Muscle layer of duodenum (tissue), 2 donors: Measurements from ENCODE around the gene RABEP1.

Source experiments
- H3K27ac ChIP-seq: one replicate; pipeline ENCODE4 v1.7.0; 2013; ENCODE audit warnings: mild to moderate bottlenecking, low read length
- H3K27me3 ChIP-seq: one replicate; pipeline ENCODE4 v1.7.0; 2013; ENCODE audit warnings: low read depth, mild to moderate bottlenecking, control low read depth, low read length
- H3K36me3 ChIP-seq, 2 donors: one replicate each; pipeline ENCODE4 v1.7.0; 2013; ENCODE audit warnings: low read length in 2 of 2, control low read depth in 1 of 2, mild to moderate bottlenecking in 1 of 2; ENCODE audit not compliant: insufficient read depth in 2 of 2, control insufficient read depth in 1 of 2
- H3K4me1 ChIP-seq, 2 donors: one replicate each; pipeline ENCODE4 v1.7.0; 2013; ENCODE audit warnings: low read length in 2 of 2, mild to moderate bottlenecking in 2 of 2, control low read depth in 1 of 2, moderate library complexity in 1 of 2; ENCODE audit not compliant: insufficient read depth in 2 of 2, control insufficient read depth in 1 of 2
- H3K4me3 ChIP-seq, 2 donors: one replicate each; pipeline ENCODE4 v1.7.0; 2013; ENCODE audit warnings: low read length in 2 of 2, low read depth in 1 of 2, mild to moderate bottlenecking in 1 of 2
- H3K9me3 ChIP-seq, 2 donors: one replicate each; pipeline ENCODE4 v1.7.0; 2013; ENCODE audit warnings: low read length in 2 of 2, control low read depth in 1 of 2, mild to moderate bottlenecking in 1 of 2; ENCODE audit not compliant: control insufficient read depth in 1 of 2
- donor health status: healthy.

The RABEP1 gene

DNA sequence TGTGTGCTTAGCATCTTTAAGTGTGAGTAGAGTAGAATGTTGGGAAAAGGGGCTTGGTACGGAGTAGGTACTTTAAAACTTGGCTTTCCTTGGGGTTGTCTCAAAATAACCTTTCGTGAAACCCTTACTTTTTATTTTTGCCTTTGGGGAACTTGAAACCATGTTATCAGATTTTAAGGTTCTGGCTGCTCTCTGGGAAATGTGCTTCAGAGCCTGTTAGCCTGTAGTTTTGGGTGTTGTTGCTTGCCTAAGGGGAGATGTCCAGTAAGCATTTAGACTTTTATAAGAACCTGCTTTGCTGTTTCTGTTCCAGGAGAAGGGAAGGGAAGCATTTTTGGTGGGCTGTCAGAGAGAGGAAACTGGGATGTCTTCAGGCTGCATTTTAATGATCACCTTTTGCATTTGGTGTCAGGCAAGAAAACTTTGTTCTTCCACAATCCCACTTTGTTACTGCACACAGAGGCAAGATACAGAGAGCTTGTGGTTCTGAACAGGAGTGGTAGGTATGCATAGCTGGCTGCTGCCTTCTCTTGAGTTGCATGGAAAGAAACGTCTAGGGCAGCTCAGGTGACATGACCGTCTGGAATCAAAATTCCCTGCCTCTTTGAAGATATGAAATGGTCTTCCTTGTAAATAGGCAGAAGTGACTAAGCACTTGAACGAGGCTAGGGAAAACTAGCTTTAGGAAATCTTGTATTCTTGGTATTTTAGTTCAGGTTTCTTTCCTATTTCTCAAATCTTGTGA lies 1.7 kb downstream of the RABEP1 start:
- Histone ChIP-seq H3K27me3 (no peaks in the 10 kb centered on the region), H3K36me3 (no peaks in the 10 kb centered on the region), H3K27ac (peak overlapping the region; percentile 67), H3K4me3 (peak overlapping the region; percentile 71 to 73), H3K4me1 (peaks cover 13 to 21% of the 10 kb centered on the region in 2 donors), H3K9me3 (no peaks in the 10 kb centered on the region)

DNA sequence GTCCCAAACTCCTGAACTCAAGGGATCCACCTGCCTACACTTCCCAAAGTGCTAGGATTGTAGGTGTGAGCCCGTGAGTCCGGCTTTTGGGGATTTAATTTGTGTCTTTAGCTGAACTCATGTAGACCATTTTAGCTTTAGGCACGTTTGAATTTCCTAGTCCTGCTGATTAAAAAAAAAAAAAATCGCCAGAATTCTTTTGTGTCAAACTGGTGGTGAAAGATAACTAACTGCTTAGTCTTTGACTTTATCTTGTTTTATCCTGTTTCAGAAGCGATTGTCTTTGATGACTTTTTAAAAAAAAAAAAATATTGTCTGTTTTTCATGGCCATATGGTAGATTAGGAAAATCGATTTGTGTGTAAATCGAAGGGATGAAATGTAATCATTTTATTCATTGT lies 2.6 kb downstream of the RABEP1 start:
- H3K4me1 ChIP-seq: peaks cover 13 to 23% of the 10 kb centered on the region in 2 donors
- H3K9me3 ChIP-seq: no peaks in the 10 kb centered on the region
- H3K27ac ChIP-seq: no peak overlapping the region
- no peaks in the 10 kb centered on the region for H3K36me3 ChIP-seq
- no peak overlapping the region for H3K4me3 ChIP-seq
- H3K27me3 ChIP-seq: no peaks in the 10 kb centered on the region

DNA sequence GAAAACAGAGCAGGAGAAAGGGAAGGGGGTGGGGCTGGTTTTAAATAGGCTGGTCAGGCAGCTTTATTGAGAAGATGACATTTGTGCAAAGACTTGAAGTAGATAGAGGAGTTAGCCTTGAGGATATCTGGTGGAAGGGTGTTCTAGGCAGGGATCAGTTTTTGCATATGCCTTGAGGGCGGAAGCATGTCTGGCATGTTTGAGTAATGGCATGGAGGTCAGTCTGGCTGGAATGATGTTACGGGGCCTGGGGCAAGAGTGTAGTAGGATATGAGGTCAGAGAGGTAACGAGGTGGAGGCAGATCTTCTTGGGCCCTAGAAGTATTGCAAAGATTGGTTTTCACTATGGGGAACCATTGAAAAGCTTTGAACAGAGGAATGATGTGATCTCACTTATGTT lies 4.8 kb downstream of the RABEP1 start:
- H3K27ac ChIP-seq: no peak overlapping the region
- no peaks in the 10 kb centered on the region for H3K36me3 ChIP-seq

DNA sequence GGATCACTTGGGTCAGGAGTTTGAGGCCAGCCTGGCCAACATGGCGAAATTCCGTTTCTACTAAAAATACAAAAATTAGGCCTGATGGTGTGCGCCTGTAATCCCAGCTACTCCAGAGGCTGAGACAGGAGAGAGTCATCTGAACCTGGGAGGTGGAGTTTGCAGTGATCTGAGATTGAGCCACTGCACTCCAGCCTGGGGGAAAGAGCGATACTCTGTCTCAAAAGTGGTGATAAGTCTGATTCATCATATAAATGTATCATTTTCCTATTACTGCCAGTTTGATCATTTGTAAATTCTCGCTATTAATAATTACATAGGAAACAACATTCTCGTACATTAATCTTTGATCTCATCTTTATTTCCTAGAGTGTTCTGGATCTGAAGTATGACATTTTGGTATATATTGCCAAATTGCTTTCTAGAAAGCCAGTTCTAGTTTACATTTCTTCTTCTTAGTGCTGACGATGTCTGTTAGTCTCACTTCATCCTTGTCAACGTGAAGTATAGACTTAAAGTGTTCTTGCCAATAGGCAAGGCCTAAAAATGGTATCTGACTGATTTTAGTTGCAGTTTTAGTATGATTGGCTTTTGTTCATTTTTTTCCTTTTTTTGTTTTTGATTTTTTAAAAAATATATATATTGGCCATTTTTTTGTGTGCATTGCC lies 9.7 kb downstream of the RABEP1 start:
- Histone ChIP-seq H3K27ac (no peak overlapping the region), H3K4me3 (no peak overlapping the region), H3K4me1 (peaks cover 0 to 3% of the 10 kb centered on the region in 2 donors), H3K36me3 (no peaks in the 10 kb centered on the region), H3K27me3 (no peaks in the 10 kb centered on the region), H3K9me3 (no peaks in the 10 kb centered on the region)

More for the DNA sequence above, 4.8 kb downstream of the RABEP1 start:
- peaks cover 10 to 23% of the 10 kb centered on the region in 2 donors for H3K4me1 ChIP-seq
- H3K9me3 ChIP-seq: no peaks in the 10 kb centered on the region
- H3K4me3 ChIP-seq: no peak overlapping the region
- H3K27me3 ChIP-seq: no peaks in the 10 kb centered on the region

DNA sequence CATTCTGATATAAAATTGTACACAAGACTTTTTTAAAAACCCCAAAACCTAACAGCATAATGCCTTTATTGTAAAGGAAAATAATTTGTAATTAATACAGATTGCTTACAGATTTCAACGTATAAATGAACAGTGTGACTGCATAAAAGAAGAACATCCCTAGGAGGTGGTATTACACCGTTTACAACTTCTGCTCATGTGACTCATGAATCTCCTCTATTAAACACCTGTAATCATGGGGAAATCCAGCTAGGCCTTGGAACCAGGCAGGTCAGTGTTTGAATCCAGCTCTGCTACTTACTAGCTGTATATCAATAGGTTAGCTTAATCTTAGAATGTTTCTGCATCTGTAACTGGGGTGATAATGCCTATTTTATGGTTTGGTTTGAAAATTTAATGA lies 15.2 kb downstream of the RABEP1 start:
- no peak overlapping the region for H3K27ac ChIP-seq
- no peaks in the 10 kb centered on the region for H3K9me3 ChIP-seq
- H3K4me3 ChIP-seq: no peak overlapping the region
- no peaks in the 10 kb centered on the region for H3K27me3 ChIP-seq
- H3K36me3 ChIP-seq: no peaks in the 10 kb centered on the region
- H3K4me1 ChIP-seq: no peaks in the 10 kb centered on the region

DNA sequence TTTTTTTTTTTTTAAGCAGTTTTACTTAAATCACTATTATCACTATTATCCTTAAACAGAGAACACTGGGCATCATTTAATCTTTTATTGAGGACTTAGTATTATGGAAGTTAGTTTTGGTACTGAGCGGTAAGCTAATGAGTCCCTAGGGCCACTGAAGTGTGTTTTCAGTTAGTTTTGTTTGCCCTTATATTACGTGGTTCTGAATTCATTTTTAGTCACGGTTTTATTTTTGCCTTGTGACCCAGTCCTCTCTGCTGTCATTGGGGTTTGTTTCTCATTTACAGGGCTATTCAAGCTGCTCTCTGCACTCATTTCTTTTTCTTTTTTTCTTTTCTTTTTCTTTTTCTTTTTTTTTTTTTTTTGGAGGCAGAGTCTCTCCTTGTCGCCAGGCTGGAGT lies 17.3 kb downstream of the RABEP1 start:
- H3K4me3 ChIP-seq: no peak overlapping the region
- H3K27me3 ChIP-seq: no peaks in the 10 kb centered on the region
- no peaks in the 10 kb centered on the region for H3K36me3 ChIP-seq
- no peaks in the 10 kb centered on the region for H3K9me3 ChIP-seq
- no peak overlapping the region for H3K27ac ChIP-seq
- H3K4me1 ChIP-seq: no peaks in the 10 kb centered on the region

DNA sequence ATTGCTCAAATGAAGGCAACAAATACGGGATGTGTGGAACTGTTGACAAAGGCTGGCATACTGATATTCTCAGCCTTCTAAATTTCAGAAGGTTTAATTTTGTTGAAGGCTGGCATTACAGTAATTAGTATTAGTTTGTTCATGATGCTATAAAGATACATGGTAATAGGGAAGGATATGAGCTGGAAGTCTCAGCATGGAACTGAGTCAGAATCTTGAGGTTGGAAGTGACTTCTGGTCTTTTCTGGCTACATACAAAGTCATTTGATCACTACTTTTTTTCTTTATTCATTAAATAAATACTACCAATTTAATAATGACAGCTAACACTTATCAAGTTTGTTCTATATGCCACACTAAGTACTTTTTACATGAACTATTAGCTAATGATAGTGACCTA lies 22.6 kb downstream of the RABEP1 start:
- Histone ChIP-seq H3K27ac (no peak overlapping the region), H3K4me1 (peaks cover 0 to 7% of the 10 kb centered on the region in 2 donors), H3K27me3 (no peaks in the 10 kb centered on the region), H3K36me3 (no peaks in the 10 kb centered on the region), H3K9me3 (no peaks in the 10 kb centered on the region), H3K4me3 (no peak overlapping the region)

DNA sequence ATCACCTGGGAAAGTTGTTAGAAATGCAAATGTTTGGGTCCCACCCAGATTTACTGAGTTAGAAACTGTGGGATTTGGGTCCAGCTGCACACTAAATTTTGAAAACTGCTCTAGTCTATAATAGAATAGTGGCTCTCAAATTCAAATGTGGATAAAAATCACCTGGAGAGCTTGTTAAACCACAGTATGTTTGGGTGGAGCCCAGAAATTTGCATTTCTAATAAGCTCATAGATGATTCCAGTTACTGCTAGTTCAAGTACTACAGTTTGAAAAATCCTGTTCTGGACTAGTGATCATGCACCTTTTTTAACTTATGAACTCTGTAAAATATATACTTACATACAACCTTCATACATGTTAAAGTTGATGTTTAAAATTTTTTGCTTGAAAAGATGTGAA lies 27.8 kb downstream of the RABEP1 start:
- no peak overlapping the region for H3K27ac ChIP-seq
- peaks cover 0 to 7% of the 10 kb centered on the region in 2 donors for H3K4me1 ChIP-seq

DNA sequence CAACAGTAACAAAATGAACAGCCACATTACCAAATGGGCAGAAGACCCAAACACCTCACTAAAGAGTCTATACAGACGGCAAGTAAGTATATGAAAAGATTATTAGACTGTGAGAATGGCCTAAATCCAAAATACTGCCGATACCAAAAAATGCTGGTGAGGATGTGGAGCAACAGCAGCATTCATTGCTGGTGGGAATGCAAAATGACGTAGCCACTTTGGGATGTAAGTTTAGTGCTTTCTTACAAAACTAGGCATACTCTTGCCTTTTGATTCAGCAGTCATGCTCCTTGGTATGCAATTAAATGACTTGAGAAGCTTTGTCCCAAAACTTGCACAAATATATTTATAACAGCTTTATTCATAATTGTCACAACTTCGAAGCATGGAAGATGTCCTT lies 43.8 kb downstream of the RABEP1 start:
- no peaks in the 10 kb centered on the region for H3K27me3 ChIP-seq
- H3K36me3 ChIP-seq: no peaks in the 10 kb centered on the region
- no peaks in the 10 kb centered on the region for H3K9me3 ChIP-seq
- H3K4me1 ChIP-seq: no peaks in the 10 kb centered on the region
- no peak overlapping the region for H3K4me3 ChIP-seq
- no peak overlapping the region for H3K27ac ChIP-seq

More for the DNA sequence above, 27.8 kb downstream of the RABEP1 start:
- Histone ChIP-seq H3K36me3 (peaks cover 0 to 15% of the 10 kb centered on the region in 2 donors), H3K27me3 (no peaks in the 10 kb centered on the region), H3K4me3 (no peak overlapping the region), H3K9me3 (no peaks in the 10 kb centered on the region)

DNA sequence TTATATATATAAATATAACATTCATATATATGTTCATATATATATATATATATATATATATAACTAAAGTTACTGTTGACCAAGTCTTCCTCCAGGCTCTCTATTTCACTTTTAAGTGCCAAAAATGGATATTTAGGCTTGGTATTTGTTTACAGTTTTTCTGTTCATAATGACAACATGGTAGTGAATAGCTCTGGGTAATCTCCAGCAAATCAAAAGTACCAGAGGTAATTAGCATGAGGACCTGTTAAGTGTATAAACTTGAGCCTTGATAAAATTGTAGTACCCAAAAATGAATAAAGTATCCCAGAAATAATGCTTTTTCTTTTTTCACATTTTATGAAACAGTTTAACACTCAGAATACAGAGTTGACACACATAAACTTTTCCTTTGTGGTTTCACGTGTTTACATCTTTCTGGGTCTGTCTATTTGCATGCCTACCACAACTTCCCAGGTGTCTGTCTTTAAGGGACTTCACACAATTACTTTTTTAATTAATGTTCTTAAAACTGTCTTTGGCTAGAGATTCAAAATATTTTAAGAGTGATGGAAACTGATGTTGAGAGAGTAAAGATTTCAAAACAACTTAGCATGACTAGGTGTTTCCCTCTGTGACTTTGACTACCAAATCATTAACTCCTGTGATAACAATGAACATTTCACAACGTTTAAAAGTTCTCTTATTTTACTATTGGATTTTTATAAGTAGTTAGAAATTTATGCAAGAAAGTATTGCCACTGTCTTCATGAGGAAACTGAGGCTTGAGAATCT lies 47.9 kb downstream of the RABEP1 start:
- no peak overlapping the region for H3K27ac ChIP-seq
- no peaks in the 10 kb centered on the region for H3K27me3 ChIP-seq
- H3K36me3 ChIP-seq: peaks cover 7 to 25% of the 10 kb centered on the region in 2 donors
- no peaks in the 10 kb centered on the region for H3K9me3 ChIP-seq
- no peaks in the 10 kb centered on the region for H3K4me1 ChIP-seq
- no peak overlapping the region for H3K4me3 ChIP-seq

DNA sequence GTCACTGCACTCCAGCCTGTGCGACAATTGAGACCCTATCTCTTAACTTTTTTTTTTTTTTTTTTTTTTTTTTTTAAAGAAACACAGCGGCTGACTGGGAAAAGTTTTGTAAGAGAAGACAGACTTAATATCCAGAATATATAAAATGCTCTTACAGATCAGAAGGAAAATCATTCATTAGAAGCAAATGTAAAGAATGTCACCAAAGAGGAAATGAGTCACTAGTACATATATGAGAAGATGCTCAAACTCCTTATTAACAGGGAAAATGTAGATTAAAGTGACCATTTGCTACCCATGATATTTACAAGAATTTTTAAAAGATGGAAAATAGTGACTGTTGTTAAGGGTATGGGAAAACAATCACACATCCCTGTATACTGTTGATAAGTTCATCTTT lies 48.9 kb downstream of the RABEP1 start:
- Histone ChIP-seq H3K4me1 (no peaks in the 10 kb centered on the region), H3K27me3 (no peaks in the 10 kb centered on the region), H3K4me3 (no peak overlapping the region), H3K36me3 (peaks cover 14 to 29% of the 10 kb centered on the region in 2 donors), H3K9me3 (no peaks in the 10 kb centered on the region), H3K27ac (no peak overlapping the region)
